ENCODE measurements around the gene MAPRE3.

GRCh38 chr2:27049422-27050280, 79.2 kb downstream of the MAPRE3 start:
- TF ChIP-seq CTCF (IDR thresholded peaks at IDR 0.05) (no peak), POLR2A (IDR thresholded peaks at IDR 0.05) (no peak)

Measured in body of pancreas (tissue), 4 donors.